ENCODE results near the gene DHH.
"Not testable (repeated sequence)": the region's sequence is repeated elsewhere in the genome, so short reads cannot be mapped to it uniquely, and the experiment has no call there.

Gene DHH

DNA sequence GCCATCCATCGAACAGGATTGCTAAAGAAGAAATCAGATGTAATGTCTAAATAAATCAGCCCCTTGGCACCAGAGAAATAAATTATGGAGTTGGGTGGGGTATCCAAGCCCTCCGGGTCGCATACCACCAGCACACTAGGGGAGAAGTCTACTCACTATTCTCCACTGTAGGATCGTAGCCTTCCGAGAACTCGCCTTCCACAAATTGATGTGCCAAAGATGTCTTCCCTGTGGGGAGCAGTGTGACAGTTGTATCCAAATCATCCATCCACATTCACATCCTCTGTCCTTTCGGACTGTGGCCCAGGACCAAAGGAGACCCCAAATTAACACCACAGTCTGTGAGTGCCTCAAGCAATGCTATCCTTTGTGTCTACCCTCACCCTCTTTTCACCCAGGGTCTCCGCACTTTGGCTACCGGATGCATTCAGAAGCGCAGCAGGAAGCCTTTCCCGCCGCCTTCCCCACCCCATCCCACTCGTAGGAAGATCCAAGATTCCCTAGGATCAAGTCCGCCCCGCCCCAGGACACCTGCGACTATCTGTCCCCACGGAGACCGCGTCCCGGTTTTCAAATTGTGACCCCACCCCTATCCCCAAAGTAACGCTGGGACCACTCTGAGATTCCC is 25.6 kb downstream of the DHH start:
- DNase-seq, result no peak

DNA sequence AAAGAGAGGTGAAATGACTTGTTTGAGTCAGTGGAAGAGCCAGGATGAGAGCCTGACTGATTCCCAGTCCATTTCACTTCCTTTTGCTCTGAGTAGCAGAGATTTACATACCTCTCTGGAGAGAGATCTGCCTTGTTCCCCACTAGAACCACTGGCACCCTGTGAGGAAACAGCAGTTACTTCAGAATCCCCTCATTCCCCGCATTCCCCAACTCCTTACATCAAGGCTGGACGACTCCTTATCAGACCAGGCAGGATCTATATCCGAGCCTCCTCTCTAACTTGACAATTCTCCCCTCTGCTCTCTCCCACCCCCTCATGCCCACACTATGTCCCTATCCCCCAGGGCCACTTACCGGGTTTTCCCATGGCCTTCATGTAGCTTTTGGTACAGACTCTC is 28.5 kb downstream of the DHH start:
- no peak for DNase-seq

DNA sequence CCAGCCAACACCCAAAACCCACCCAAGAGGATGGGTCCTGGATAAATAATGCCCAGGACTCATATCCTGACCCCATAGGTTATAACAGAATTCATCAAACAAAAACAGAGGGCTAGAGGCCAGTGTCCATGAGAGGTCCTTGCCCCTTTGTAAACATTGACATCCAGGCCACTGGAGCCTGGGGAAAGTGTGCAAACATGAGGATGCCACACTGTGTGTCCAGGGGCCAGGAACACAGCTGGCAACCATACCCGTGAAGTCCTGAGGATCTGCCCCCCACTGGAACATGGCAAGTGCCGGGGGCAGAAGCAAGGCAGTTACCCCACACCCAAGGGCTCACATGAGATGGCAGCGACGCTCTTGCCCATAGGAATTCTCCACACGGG is 29.8 kb downstream of the DHH start:
- DNase-seq, result no peak

DNA sequence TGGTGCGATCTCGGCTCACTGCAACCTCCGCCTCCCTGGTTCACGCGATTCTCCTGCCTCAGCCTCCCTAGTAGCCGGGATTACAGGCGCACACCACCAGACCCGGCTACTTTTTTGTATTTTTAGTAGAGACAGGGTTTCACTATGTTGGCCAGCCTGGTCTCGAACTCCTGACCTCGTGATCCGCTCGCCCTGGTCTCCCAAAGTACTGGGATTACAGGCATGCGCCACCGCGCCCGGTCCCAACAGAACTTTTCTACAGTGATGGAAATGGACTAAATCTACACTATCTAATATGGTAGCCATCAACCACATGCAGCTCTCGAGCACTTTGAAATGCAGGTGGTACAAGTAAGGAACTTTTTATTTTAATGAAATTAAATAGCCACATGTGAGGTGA is 32.7 kb downstream of the DHH start:
- DNase-seq, result not testable (repeated sequence)

DNA sequence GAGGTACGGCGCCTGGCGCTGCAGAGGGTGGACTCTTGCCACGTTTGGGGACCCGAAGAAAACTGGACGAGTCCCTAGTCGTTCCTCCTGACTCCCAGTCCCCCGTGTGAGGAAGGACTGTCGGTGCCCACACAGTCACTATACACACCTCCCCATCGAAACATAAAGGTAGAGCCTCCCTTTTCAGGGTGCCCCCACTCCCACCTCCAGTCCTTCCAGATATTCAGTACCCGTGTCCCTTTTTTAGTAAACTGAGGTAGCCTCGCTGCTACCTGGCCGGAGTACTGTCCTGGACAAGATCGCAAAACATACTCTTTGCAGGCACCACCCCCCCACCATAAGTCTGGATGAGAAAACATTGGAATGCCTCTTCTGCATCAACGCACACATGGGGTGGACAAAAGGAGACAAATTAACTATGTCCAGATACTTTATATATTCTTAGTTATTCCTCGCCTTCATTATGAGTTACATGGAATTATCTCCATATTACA is 33.4 kb downstream of the DHH start:
- no peak for DNase-seq

DNA sequence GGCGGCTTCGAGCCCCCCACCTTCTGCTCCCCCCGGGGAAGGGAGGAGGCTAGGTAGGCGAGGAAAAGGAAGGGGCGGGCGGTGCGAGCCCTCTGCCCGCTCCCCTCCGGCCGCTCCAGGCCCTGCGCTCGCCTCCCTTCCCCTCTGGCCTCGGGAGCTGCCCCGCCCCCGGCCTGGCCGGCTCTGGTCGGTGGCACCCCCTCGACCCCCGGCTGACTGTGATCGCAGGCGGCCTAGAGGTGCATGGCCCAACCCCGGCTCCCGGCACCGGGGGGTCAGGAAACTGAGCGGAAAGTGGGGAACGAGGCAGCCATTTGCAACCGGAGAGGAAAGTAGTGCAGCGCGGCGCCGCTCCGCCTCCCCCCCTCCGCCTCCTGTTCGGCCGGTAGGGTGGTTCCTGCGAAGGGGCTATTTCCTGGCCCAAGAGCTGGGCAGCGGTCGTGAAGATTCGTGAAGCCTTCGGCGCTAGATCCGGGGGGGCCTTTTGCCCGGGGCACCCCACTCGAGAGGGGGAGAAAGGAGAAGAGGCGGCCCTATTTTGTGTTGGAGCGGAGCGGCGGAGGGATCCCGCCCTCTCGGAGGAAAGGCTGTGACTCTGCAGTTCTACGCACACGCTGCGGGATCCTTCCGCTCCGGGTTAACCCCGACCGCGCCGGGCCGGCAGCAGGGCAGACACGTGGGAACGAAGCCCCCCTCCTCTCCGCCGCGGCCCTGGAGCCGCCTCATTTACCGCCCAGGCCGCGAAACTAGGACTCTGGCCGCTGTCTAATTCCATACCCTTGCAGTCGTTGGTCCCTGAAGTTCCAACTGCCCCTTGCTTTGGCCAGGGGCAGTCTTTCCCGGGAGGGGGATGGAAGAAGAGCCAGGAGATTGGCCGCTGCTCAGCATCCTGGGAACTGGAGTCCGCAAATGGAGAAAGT is 34.1 kb downstream of the DHH start, which contains the start of gene KMT2D:
Gene KMT2D (minus strand): TSS at position 558 of the 920 bp plus-strand sequence. CDS start 5,470 bp downstream, outside the sequence.
- DNase-seq, result peak; percentile 93

DNA sequence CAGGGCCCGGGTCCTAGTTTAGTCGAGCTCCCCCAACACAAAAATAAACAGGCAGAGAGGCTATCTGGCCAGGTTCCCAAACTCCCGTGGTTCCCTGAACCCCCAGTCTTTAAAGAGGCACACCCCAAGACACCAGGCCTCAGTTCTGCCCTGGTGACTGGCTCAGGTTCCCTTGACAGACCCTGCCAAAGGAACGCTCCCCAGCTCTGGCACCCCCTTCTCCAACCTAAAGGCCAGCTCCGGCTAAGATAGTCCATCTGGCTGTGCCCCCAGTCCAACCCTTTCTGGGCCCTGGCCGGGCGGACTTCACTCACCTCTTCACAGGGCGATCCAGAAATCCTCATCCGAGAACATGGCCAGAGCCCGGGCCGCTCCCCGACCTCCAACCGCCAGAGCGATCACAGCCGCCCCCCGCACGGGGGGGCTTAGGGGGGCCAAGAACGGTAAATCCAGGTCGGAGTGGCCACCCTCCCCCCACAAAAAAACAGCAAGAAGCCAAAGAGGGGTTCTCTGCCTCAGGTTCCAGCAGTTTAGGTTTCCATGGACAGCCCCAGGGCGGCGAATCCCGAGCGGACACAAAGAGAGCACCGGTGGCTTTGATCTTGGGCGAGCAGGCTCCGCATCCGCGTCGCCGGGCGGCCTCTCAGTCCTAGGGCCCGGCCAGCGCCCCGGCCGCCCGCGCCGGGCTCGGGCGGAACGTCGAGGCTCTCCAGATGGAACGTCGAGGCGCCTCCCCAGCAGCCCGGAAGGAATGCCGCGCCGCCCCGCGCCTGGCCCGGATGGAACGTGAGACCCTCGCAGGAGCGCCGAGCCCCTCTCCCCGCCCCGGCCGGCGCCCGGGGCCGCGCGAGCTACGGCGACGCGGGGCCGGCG is 35.1 kb downstream of the DHH start:
- peak; percentile 58 for DNase-seq

DNA sequence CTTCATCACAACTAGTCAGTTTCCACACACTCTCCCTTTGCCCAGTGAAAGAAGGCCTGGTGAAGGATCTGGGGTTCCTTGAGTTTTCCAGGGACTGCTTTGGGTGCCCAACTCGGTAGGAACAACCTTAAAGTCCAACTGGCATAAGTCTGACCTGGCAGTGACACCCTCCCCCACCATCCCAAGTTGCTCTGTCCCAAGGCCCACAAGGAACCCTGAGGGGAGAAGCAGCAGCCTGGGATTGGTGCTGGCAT is 35.6 kb downstream of the DHH start:
- no peak for DNase-seq

DNA sequence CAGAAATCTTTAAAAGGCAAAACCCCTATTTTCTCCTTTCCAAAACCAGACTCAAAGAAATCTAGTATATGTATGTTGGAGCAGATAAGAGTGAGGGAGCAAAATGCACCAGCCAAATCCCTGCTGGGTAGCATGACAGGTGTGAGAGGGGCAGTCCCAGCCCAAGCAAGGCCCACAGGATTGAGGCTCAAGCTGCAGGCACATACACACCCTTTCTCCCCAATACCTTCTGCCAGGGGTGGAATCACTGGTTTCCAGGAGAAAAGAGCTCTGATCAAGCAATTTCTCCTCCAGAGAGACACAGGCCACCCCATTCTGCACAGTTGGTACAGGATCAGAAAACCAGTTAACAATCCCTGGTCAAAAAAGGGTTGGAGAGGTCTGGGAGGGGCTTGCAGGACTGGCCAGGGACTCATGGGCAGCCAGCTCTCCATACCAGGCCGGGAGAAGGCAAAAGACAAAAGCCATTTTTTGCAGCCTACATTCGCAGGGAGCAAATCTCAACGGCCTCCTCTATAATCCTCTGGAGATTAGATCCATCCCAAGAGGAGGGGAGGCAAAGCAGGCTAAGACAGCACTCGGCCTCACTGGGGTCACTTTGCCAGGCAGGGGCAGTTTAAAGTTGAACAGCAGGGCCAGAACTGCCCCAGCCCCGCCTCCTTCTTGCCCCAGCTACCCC is 36.1 kb downstream of the DHH start:
- DNase-seq, result no peak

DNA sequence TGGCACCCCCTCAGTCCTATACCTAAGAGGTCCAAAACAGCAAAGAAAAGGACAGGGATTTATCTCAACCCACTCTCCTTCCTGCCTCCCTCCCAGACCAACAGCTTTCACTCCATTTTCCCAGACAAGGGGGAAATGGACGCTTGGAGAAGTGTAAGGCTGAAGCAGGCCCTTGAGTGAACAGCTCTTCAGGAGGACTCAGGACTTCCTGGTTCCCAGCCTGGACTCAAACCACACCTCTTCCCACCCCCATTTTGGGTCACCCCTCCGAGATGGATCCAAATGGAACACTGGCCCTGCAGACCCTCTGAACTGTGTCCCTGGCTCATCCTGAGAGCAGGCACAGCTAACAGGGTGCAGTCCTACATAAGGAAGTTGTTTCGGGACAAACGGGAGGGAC is 36.7 kb downstream of the DHH start:
- DNase-seq, result no peak

DNA sequence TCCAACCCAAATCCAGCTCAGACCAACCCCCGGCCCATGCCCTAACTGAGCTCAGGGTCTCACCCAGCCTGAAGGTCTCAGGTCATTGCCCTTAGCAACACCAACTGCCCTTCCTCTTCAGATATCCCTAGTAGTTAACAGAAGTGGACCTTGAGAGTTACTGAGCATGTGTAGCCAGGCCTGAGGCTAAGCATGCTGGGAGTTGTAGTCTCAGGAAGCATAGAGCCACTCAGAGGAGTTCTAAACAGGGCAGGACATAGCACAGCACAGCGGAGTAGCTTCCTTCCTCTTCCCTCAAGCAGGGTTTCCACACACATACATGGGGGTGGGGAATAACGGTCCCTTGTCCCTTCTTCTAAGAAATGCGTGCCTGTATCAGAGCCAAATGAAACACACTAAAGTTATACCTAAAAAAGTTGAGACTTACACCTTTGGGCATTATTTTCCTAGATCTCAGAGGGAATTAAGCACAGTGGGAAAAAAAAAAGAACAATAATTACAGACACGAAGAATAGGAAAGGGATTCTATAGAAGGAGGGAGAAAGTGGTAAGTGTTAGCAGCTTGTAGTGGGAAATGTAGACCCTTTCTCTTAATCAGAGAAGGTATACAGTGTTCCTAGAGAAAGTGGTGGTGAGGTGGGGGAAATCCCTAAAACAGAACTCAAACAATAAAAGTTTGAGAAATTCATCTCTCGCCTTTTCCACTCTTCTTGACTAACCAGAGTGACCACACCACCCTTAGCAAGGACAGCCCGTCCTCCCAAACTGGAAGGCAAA is 38.4 kb downstream of the DHH start:
- peak; percentile 84 for DNase-seq

DNA sequence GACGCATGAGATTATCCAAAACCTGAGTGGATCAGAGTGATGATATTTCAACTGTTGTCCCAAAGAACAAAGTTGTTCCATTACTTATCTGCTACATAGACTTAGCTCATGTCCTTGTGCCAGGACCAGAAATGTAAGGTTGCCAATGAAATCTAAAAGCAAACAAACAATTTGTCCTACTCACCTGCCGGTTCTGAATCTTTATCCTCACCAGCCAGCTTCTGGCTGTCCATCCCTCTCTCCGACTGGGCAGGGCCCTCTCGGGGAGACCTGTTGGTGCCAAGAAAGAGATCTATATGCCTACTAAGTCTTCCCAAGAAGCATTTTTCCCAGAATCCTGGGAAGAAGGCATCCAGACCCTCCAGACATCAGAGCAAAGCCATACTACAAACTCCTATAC is 39.5 kb downstream of the DHH start:
- no peak for DNase-seq

DNA sequence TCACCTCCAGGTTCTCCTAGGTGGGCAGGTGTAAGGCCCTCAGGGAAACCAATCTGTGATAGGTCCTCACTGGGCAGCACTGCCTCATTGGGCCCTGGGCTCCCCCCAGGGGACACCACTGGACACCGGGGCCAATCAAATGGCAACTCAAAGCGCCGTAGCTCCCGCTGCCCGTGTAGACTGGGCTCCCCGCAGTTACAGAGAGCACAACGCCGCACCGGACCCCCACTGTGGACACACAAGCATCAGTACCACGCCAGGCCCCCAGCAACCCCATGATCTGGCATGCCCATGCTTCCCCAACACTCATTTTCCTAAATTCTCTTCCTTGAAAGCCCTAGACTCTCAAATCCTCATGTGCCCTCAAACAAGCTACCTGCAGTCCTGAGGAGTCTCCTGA is 40.1 kb downstream of the DHH start:
- DNase-seq, result no peak

DNA sequence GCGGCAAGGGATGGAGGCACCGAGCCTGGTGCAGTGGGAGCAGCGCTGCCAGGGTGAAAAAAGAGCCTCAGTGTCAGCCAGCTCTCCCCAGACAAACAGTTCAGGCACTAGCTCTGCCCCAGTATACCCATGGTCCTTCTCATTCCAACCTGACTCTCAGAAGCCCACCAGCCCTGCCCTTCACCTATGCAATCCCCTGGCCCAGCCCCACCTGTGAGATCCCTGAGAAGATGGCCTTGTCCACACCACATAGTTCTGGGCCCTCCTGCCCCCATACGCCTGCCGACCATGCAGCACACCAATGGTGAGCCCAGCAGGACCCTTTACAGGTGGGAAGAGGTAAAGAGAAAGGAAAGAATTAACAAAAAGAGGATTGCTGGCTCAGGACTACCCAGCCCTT is 40.5 kb downstream of the DHH start:
- no peak for DNase-seq

DNA sequence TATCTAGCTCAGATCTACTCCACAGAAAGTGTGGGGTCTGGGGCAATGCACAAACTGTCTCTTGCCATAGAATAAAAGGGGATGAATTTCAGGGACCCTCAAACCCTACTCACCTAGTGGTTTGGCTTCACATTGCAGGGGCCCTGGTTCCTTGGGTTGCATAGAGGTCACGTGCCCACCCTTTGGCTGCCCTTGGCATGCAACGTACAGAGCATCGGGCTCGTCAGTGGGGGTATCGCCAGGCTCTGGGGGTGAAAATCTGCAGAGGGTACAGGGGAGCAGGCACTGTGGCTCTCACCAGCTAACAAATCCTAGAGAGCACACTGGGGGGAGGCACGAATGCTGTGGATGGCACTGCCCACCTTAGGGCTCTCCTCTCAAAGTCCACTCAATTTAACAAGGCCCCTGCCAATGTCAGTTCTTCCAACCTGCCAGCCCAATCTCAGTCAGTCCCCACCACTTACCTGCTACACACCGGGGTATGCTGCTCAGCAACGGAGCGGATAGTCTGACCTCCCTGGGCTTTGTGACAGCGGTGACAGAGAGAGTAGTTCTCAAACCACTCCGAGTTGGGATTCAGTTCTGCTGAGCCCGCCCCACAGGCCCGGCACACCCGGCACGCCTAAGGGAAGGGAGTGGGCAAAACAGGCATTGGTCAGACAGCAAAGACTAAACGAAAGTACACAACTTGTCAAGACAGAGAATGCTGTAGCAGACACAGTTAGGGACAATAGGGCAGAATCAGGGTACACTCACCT is 42.0 kb downstream of the DHH start:
- DNase-seq, result no peak

DNA sequence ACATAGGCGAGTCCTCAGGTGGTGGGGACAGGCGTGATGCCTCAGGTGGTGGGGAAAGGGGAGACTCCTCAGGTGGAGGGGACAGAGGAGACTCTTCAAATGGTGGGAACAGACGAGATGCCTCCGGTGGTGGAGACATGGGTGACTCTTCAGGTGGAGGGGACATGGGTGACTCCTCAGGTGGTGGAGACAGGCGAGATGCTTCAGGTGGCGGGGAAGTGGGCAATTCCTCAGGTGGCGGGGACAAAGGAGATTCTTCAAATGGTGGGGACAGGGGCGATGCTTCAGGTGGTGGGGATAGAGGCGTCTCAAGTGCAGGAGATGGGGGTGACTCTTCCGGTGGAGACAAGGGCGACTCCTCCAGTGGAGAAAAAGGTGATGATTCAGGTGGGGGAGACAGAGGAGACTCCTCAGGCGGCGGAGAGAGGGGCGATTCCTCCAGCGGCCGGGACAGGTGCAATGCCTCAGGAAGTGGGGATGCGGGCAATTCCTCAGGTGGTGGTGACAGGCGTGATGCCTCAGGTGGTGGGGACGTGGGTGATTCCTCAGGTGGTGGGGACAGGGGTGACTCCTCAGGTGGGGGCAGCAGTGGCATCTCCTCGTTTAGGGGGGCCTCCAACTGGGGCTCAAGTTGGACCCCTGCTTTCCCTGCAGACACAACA is 42.7 kb downstream of the DHH start:
- DNase-seq, result no peak

DNA sequence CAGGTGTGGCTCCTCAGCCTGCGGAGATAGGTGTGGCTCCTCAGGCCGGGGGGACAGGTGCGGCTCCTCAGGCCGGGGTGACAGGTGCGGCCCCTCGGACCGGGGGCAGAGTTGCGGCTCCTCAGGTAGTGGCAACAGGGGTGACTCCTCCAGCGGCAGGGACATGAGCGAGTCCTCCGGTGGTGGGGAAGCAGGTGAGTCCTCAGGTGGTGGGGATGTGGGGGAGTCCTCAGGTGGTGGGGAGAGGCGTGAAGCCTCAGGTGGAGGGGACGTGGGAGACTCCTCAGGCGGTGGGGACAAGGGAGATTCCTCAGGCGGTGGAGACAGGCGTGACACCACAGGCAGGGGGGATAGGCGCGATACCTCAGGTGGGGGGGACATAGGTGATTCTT is 43.2 kb downstream of the DHH start:
- DNase-seq, result no peak

DNA sequence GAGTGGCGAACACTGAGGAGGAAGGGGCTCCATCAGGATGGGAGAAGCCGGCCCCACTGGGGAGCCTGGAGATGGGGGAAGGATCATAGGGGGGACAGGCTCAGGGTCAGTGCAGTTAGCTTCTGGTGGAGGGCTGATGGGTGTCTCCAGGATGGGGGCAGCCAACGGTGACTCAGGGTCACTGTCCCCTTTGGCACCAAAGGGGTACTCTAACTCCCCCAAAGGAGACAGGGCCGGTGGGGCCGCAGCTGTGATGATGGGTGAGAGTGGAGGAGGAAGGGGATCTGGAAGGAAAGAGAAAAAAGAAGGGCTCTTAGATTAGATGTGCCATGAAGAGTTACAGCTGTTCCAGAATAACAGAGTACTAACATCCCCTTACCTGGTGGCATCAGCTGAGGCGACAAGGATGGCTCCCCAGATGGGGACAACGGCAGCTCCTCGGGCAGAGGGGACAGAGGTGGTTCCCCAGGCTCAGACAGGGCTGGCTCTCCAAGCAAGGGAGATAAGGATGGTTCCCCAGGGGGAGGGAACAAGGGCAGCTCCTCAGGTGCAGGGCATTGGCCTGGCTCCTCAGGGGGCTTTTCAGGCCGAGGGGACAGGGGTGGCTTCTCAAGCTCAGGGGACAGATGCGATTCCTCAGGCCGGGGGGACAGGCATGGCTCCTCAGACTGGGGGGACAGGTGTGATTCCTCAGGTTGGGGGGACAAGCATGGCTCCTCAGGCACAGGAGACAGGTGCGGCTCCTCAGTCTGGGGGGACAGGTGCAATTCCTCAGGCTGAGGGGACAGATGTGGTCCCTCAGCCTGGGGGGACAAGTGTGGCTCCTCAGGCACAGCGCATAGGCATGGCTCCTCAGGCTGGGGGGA is 43.9 kb downstream of the DHH start:
- no peak for DNase-seq

DNA sequence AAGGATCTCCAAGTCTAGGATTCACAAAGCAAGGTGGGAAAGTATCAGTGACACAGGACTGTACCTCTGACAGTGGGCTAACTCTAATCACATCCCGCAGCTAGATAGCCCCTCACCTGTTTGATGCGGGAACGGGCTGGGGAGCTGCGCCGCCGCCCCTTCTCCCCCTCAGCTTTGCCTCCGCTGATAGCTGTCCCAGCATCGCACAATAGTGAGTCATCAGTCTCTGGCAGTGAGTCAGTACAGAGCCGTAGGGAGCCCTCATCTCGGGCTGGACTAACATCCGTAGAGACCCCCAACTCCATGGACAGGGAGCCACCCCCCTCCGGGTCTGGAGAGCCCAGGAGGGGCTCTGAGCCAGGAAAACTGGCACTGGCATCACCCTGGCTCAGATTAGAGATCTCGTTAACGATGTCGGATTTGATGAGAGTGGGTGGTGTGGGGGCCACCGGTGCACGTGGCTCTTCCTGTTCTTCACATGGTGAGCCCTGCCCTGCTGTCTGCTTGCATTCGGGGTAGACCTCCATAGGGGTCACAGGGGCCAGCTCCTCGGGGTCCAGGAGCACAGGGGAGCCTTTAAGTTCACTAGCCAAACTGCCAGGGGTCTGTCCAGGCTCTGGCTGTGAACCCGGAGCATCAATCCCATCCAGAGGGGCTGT is 44.9 kb downstream of the DHH start:
- DNase-seq, result no peak

Data from hematopoietic multipotent progenitor cell treated with erythropoietin and hydrocortisone succinate and interleukin-3 and kit ligand, for 8 days (in vitro differentiated cells).